NAMALWA (cell line): ENCODE measurements around the gene TRPV5.
A peak's percentile ranks its signal among the peaks of the same experiment; 100 is the strongest.

Source experiments
- DNase-seq: peaks from one replicate; pipeline ENCODE4 v3.0.0-alpha.2; 2015; ENCODE audit warnings: low spot score

TRPV5 gene

DNA sequence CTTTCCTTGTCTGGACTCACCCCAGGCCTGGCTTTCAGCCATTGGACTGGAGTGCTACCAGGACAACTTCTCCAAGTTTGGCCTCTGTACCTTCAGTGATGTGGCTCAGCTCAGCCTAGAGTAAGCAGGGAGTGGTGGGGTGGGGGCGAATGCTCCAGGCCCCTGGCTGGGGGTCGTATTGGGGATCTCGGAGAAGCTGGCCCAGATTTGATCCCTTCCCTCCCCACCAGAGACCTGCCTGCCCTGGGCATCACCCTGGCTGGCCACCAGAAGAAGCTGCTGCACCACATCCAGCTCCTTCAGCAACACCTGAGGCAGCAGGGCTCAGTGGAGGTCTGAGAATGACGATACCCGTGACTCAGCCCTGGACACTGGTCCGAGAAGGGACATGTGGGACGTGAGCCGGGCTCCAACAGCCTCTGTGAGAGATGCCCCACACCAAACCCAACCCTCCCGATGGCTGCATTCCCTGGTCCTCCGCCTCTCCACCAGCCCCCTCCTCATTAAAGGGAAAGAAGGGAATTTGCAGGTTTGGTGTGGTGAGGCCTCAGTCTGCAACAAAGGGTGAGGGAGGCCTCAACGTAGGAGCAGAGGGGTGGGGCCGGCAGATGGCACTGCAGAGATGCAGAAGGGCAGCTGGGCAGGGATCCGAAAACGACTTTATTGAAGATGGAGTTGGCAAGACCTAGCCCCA lies 62.8 kb downstream of the TRPV5 start:
- no peak for DNase-seq

DNA sequence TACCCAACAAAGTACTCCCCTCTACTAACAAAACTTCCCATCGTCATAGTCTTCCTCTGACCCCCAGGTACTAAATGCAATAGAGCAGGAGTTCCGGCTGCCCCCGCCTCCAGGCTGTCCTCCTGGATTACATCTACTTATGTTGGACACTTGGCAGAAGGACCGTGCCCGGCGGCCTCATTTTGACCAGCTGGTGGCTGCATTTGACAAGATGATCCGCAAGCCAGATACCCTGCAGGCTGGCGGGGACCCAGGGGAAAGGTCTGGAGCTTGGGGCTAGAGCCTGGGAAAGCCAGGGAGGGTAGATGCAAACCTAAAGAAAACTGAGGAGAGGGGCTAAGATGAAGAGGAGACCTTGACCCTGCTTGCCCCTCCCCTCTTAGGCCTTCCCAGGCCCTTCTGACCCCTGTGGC lies 63.4 kb downstream of the TRPV5 start:
- no peak for DNase-seq

DNA sequence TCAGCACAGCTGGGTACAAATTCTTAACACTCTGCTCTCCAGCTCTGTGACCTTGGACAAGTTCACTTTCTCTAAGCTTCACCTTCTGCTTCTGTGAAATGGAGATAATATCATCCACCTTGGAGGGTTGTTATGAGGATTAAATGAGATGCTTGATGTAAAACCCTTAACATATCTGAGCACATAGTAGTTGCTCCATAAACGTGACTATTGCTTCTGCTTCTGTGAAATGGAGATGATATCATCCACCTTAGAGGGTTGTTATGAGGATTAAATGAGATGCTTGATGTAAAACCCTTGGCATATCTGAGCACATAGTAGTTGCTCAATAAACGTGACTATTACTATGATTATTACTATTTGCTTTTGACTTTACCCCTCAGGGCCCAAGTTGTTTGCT lies 64.1 kb downstream of the TRPV5 start:
- no peak for DNase-seq

- no peak for DNase-seq
These were observed 64.5 kb downstream of the TRPV5 start for GRCh38 chr7:142868986-142869415.

DNA sequence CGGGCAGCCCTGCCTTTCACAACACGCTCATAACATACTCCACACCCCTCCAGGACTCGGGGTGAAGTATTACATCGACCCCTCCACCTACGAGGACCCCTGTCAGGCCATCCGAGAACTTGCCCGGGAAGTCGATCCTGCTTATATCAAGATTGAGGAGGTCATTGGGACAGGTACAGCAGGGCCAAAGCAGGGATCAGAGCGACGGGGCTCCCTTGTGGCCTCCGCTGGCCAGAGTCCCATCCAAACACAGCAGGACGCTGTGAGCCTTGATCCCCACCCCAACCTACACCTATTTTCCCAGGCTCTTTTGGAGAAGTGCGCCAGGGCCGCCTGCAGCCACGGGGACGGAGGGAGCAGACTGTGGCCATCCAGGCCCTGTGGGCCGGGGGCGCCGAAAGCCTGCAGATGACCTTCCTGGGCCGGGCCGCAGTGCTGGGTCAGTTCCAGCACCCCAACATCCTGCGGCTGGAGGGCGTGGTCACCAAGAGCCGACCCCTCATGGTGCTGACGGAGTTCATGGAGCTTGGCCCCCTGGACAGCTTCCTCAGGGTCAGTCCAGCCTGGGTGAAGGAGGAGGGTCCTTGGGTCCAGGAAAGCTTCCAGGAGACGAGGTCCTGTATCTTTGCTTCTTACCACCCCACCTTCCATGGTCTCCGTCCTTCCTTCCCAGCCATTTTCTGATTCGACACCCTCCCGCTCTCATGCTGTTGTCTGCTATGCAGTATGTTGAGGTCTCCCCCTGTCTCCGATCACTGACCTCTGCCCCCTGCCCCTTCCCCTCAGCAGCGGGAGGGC lies 65.2 kb downstream of the TRPV5 start:
- no peak for DNase-seq

DNA sequence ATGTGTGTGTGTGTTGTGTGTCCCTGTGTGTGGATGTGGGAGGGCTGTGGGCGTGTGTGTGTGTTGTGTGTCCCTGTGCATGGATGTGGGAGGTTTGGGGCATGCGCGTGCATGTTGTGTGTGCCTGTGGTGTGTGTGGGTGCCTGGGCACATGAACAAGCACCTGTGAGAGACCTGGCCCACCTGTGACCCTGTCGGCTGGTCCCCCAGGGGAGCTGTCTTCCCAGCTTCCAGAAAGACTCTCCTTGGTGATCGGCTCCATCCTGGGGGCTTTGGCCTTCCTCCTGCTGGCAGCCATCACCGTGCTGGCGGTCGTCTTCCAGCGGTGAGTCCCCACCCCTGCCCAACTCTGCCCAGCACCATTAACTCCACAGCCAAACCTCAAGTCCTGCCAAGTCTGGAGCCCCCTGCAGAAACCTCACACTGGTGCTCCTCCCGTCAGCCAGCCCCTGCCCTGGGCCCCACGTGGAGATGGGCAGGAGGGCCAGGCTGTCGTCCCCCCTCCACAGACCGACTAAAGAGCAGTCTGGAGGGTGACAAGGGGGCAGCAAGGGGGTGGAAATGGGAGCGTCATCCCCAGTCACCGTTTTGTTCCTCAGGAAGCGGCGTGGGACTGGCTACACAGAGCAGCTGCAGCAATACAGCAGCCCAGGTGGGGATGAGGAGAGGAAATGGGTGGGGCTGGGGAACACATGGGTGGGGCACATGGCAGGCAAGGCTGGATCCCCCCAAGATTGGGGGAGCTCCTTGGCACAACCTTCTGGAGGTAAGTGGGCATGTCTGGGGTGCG lies 66.0 kb downstream of the TRPV5 start:
- DNase-seq: no peak

DNA sequence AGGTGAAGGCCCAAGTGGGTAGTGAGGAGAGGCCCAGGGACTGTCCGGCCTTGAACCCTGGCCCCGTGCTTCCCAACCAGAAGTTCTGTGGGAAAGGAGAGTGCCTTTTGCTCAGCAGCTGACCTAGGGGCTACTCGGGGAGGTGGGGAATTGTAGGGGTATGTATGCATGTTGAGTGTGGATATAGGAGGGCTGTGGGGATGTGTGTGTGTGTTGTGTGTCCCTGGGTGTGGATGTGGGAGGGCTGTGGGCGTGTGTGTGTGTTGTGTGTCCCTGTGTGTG lies 66.5 kb downstream of the TRPV5 start:
- no peak for DNase-seq

GRCh38 chr7:142866361-142867096 lies 67.0 kb downstream of the TRPV5 start:
- DNase-seq: peak; percentile 39

- DNase-seq: no peak
These were observed 67.8 kb downstream of the TRPV5 start for GRCh38 chr7:142865766-142866165.

GRCh38 chr7:142864980-142865747 lies 68.4 kb downstream of the TRPV5 start:
- DNase-seq: no peak

- no peak for DNase-seq
These were observed 69.5 kb downstream of the TRPV5 start for GRCh38 chr7:142863891-142864685.

- no peak for DNase-seq
These were observed 70.7 kb downstream of the TRPV5 start for GRCh38 chr7:142862786-142863400.

DNA sequence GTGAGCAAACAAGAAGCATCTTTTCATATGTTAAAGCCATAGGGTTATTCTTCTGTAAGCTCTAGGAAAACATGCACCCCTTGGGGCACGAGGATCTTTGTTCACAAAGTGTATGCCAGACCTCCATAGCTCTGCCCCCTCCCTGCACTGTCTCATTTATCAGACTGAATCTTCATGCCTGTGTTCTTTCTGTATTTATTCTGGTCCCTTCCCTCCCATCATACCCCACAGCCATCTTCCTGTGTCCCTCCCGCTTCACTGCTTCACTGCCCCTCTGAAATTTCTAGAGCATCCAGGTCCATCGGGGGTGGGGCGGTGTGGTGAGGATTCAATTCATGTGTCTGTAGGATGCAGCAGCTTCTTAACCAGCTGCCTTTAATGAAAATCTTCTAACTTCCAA lies 71.2 kb downstream of the TRPV5 start:
- DNase-seq: no peak

DNA sequence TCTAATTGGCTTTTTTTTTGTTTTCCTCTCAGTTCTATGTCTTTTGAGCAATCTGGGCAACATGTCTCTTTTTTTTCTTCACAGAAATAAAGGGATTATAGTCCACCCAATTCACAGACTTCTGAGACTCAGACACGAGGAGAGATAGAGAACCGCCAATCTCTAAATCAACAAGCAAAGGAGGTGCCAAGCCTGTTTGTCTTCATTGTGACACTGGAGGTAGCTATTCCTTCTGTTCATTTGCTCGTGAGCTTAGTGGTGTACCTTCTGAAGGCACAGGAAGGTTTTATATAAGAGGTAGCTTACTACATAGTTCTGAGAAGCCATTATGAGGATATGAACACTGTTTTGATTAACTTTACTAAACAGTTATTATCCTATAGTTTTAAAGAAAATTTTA lies 72.6 kb downstream of the TRPV5 start:
- DNase-seq: no peak

DNA sequence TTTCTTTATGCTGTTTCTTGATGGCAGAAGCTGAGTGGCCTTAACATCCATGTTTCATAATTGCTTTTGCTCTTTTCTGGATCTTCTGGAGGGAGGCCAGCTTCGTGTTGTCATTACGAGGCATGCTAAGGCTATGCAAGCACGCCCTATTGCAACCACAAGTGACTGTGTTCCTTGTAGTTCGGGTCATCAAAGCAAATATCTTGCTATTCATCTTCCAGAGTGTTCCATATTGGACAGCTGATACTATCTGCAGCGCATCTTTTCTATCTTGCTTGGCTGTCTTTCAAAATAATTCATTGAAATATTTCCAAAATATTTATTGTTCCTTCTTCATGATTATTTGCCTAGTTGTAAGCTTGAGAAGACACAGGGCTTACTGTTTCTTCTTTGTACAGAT lies 73.7 kb downstream of the TRPV5 start:
- no peak for DNase-seq

- DNase-seq: no peak
These were observed 74.1 kb downstream of the TRPV5 start for GRCh38 chr7:142859411-142859810.
